Activated T-cell treated with anti-CD3 and anti-CD28 coated beads for 4 hours (primary cell): ENCODE data around the gene TMEM44.
A peak's percentile ranks its signal among the peaks of the same experiment; 100 is the strongest.

Experiments
- DNase-seq: peaks from one replicate; pipeline ENCODE4 v3.0.0-alpha.2; 2020

Gene TMEM44

GRCh38 chr3:194633349-194634004 is at the start of gene TMEM44:
Gene TMEM44, minus strand, starts transcription at chr3:194633419. Its CDS starts 204 bp downstream, at chr3:194633215.
- peak; percentile 35 for DNase-seq

- peak; percentile 64 for DNase-seq
Observed at GRCh38 chr3:194682694-194683310, 49.6 kb upstream of the TMEM44 start.

- DNase-seq, result no peak
Observed at GRCh38 chr3:194682189-194682693, 49.0 kb upstream of the TMEM44 start.

GRCh38 chr3:194680888-194681615 is 47.8 kb upstream of the TMEM44 start:
- DNase-seq, result no peak

DNA sequence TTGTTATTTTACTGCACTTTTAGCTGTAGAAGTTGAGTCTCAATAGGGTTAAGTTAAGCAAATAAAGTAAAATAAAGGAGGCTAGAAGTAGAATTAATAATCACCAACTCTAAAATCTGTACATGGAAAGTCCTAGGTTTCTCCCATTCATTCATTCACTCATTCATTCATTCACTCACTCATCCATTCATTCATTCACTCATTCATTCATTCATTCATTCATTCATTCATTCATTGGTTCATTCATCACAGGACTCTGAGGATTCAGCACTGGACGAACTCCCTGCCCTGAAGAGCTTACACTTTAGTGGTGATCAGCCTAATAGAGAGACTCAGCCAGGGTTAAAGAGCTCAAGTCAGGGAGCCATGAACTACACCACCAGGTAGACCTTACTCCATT is 43.3 kb upstream of the TMEM44 start:
- DNase-seq, result no peak

- DNase-seq, result no peak
Observed at GRCh38 chr3:194675680-194676079, 42.5 kb upstream of the TMEM44 start.

DNA sequence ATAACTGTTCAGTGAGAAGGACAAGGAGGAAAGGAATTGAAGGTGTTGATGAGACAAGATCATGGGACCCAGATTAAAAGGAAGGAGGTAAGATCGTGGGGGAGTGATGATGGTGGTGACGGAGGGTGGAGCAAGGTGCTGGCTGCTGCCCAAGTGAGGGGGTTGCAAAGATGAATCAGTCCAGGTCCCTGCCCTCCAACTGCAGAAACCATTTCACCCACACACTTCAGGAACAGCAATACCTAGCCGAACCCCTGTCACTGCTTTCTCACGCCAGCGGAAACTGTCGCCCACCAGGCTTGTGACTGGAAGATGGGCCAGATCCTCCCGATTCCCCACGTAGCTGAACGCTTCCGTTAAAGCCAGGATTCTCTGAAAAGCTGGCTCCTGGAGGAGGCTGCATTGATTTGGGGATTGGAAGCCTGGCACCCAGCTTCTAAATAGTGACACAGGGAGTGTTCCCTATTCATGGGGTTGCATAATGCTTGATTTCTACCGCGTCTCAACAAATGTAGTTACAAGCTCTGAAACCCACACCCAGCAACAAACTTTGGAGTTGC is 41.9 kb upstream of the TMEM44 start:
- peak; percentile 51 for DNase-seq

GRCh38 chr3:194673761-194674160 is 40.5 kb upstream of the TMEM44 start:
- DNase-seq, result no peak

GRCh38 chr3:194672876-194673275 is 39.7 kb upstream of the TMEM44 start:
- DNase-seq, result no peak

- DNase-seq, result peak; percentile 90
Observed at GRCh38 chr3:194671900-194672808, 38.9 kb upstream of the TMEM44 start, which contains the start of gene LSG1. Gene LSG1, minus strand, starts transcription at chr3:194672191. Its CDS starts 29 bp downstream, at chr3:194672162.

DNA sequence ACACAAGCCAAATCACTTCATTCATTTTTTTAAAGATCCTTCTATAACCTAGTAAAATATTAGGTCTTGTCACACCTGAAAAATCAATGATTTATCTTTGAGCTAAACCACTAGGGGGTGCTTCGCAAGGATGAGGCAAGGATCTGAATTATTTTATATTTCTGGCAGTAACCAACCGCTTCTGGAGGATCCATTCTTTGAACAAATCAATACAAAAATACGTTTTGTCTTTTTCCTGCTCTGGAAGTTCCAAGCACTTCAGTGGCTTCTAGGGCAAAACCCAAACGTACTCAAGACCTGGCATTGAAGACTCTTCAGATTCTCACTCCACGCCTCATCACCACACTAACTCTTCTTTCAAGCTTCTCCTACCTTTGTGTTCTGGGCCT is 38.3 kb upstream of the TMEM44 start:
- no peak for DNase-seq

GRCh38 chr3:194667363-194667762 is 34.1 kb upstream of the TMEM44 start:
- DNase-seq, result no peak

- no peak for DNase-seq
Observed at GRCh38 chr3:194664857-194665256, 31.6 kb upstream of the TMEM44 start.

GRCh38 chr3:194661946-194662345 is 28.7 kb upstream of the TMEM44 start:
- no peak for DNase-seq

GRCh38 chr3:194661374-194661773 is 28.2 kb upstream of the TMEM44 start:
- no peak for DNase-seq

- no peak for DNase-seq
Observed at GRCh38 chr3:194659778-194660177, 26.6 kb upstream of the TMEM44 start.

- DNase-seq, result no peak
Observed at GRCh38 chr3:194658477-194659242, 25.4 kb upstream of the TMEM44 start.

DNA sequence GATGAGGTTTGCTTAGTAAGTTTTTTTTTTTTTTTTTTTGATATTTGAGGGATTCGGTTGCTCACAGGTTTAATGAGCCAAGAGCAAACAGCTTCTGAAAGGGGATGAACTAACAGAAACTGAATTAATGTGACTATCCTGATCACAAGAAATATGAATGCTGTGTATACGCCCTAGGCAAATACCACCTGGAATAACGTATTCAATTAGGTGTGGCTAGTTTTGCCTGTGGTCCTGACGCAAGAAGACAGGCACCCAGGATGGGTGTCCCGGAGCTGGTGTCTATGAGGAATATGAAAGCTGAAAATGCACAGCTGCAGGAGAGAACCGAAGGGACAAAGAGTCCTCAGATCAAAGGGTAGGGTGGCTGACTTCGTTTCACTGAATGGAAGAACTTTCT is 24.2 kb upstream of the TMEM44 start:
- DNase-seq, result no peak

GRCh38 chr3:194654443-194654842 is 21.2 kb upstream of the TMEM44 start:
- DNase-seq, result no peak

- DNase-seq, result no peak
Observed at GRCh38 chr3:194647747-194648146, 14.5 kb upstream of the TMEM44 start.

DNA sequence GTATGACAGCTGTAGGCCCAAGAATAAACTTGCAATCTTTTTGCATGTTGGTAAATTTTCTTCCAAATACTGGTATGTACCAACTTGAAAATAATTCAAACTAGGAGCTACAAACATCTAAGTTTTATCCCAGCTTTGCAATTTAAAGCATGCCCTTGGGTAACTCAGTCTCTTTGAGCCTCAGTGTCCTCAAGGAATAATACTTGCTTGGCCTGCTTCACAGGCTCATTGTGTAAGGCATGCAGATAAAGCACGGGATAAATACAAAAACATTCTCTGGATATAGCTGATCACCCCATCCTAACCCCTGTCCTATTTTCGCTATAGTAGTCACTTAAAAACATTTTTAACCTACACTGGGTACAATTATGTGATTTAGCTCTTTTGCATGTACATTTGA is 9.6 kb upstream of the TMEM44 start:
- DNase-seq, result no peak

DNA sequence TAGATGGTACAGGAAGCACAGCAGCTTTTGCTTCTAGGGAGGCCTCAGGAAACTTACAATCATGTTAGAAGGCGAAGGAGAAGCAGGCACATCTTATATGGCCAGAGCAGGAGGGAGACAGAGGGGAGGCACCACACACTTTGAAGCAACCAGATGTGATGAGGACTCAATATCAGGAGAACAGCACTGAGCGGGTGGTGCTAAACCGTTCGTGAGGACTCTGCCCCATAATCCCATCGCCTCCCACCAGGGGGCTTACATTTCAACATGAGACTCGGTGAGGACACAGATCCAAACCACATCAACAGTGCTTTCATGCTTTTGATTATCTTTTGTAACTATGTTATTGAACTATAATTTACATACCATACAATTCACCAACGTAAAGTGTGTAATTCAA is 7.6 kb upstream of the TMEM44 start:
- DNase-seq, result no peak
